IMR-90 (cell line): ENCODE measurements around the gene GATAD2A. TPM values are rescaled to one million over a fixed set of nuclear protein-coding genes. Genes with fewer than 3 reads are reported as not detected.
A peak's percentile ranks its signal among the peaks of the same experiment; 100 is the strongest.

ENCODE experiments used
- ATAC-seq: fragments of 200-7000 bp; cut with Tn5 transposase; 2 replicates; pipeline ENCODE4 v1.9.1; 2020; ENCODE audit warnings: low read depth, mild to moderate bottlenecking, moderate library complexity
- BruUV-seq: library from RNA; stranded (reverse); fragments of 400-500 nt; replicated peaks from 2 replicates; lab custom pipeline; 2021; lab: Mats Ljungman, UMichigan
- CTCF ChIA-PET: fragments of 300-600 bp; formaldehyde crosslinking; extraction: SDS; loops from one replicate; lab custom pipeline; 2021; ENCODE audit warnings: antibody characterized with exemption; lab: Yijun Ruan, JAX
- POLR2A ChIA-PET: fragments of 300-600 bp; sonication (Branson Sonifier 250); formaldehyde crosslinking; loops from one replicate; lab custom pipeline; 2022; ENCODE audit warnings: antibody characterized with exemption; ENCODE audit not compliant: unreplicated experiment; lab: Charles Lee
- DNase-seq: peaks from one replicate; pipeline ENCODE4 v3.0.0; 2013
- H2AFZ ChIP-seq: replicated peaks from 2 replicates; pipeline ENCODE3; 2013; ENCODE audit warnings: low read length, mild to moderate bottlenecking; ENCODE audit not compliant: poor library complexity
- H2AK5ac ChIP-seq: 2 replicates; pipeline ENCODE4 v1.6.1; 2013; ENCODE audit warnings: low read depth, low read length, inconsistent platforms
- H2AK9ac ChIP-seq: replicated peaks from 2 replicates; pipeline ENCODE3; 2013; ENCODE audit warnings: mild to moderate bottlenecking, low read depth, low read length, moderate library complexity; ENCODE audit not compliant: poor library complexity
- H2BK120ac ChIP-seq: 2 replicates; pipeline ENCODE4 v1.6.1; 2013; ENCODE audit warnings: low read depth, low read length, inconsistent platforms
- H2BK15ac ChIP-seq: 3 replicates; pipeline ENCODE4 v1.6.1; 2013; ENCODE audit warnings: low read depth, low read length, inconsistent platforms
- H2BK20ac ChIP-seq: 2 replicates; pipeline ENCODE4 v1.6.1; 2013; ENCODE audit warnings: low read depth, mild to moderate bottlenecking, inconsistent platforms, low read length, moderate library complexity
- H2BK5ac ChIP-seq: 2 replicates; pipeline ENCODE4 v1.6.1; 2013; ENCODE audit warnings: mild to moderate bottlenecking, low read depth, low read length, inconsistent platforms; ENCODE audit not compliant: poor library complexity, severe bottlenecking
- H3K14ac ChIP-seq: replicated peaks from 2 replicates; pipeline ENCODE4 v1.6.1; 2013; ENCODE audit warnings: low read depth, low read length, inconsistent platforms
- H3K18ac ChIP-seq: 2 replicates; pipeline ENCODE4 v1.6.1; 2013; ENCODE audit warnings: low read depth, low read length, control low read depth
- H3K23ac ChIP-seq: 2 replicates; pipeline ENCODE4 v1.6.1; 2013; ENCODE audit warnings: low read depth, low read length, inconsistent platforms
- H3K27ac ChIP-seq: 2 replicates; pipeline ENCODE4 v1.5.1; 2013; ENCODE audit warnings: mild to moderate bottlenecking, control low read depth, low read length; ENCODE audit not compliant: insufficient read depth
- H3K27me3 ChIP-seq: 2 replicates; pipeline ENCODE4 v1.6.1; 2013; ENCODE audit warnings: low read length; ENCODE audit not compliant: control insufficient read depth, insufficient read depth
- H3K36me3 ChIP-seq: 2 replicates; pipeline ENCODE4 v1.6.1; 2013; ENCODE audit warnings: low read length, mixed read lengths; ENCODE audit not compliant: control insufficient read depth, insufficient read depth
- H3K4ac ChIP-seq: 2 replicates; pipeline ENCODE4 v1.6.1; 2013; ENCODE audit warnings: low read depth, low read length, inconsistent platforms
- H3K4me1 ChIP-seq: 2 replicates; pipeline ENCODE4 v1.6.1; 2013; ENCODE audit warnings: low read length, mixed read lengths; ENCODE audit not compliant: control insufficient read depth, insufficient read depth
- H3K4me2 ChIP-seq: 2 replicates; pipeline ENCODE4 v1.6.1; 2013; ENCODE audit warnings: low read depth, mild to moderate bottlenecking, control low read depth, low read length, moderate library complexity
- H3K4me3 ChIP-seq: 2 replicates; pipeline ENCODE4 v1.5.1; 2013; ENCODE audit warnings: low read depth, mild to moderate bottlenecking, control low read depth, low read length, moderate library complexity; ENCODE audit not compliant: insufficient read depth
- H3K56ac ChIP-seq: 2 replicates; pipeline ENCODE4 v1.6.1; 2013; ENCODE audit warnings: low read length, inconsistent platforms; ENCODE audit not compliant: insufficient read depth; ENCODE audit errors: extremely low read depth
- H3K79me1 ChIP-seq, 2 experiments: 2 replicates each; pipeline ENCODE4 v1.6.1; 2013; ENCODE audit warnings: low read length in 2 of 2, inconsistent platforms in 1 of 2, low read depth in 1 of 2
- H3K9ac ChIP-seq: 2 replicates; pipeline ENCODE4 v1.6.1; 2013; ENCODE audit warnings: low read depth, low read length, control low read depth
- H3K9me1 ChIP-seq: 2 replicates; pipeline ENCODE4 v1.6.1; 2013; ENCODE audit warnings: low read length, inconsistent platforms; ENCODE audit not compliant: insufficient read depth
- H3K9me3 ChIP-seq: 2 replicates; pipeline ENCODE4 v1.6.1; 2013; ENCODE audit warnings: low read length; ENCODE audit not compliant: control insufficient read depth, insufficient read depth
- H4K20me1 ChIP-seq: 2 replicates; pipeline ENCODE4 v1.6.1; 2013; ENCODE audit warnings: low read length, inconsistent platforms; ENCODE audit not compliant: insufficient read depth
- H4K5ac ChIP-seq: 2 replicates; pipeline ENCODE4 v1.6.1; 2013; ENCODE audit warnings: mild to moderate bottlenecking, low read depth, low read length, control low read depth
- H4K8ac ChIP-seq, 2 experiments: 2 replicates each; pipeline ENCODE4 v1.6.1; 2013; ENCODE audit warnings: low read depth in 2 of 2, low read length in 2 of 2, control low read depth in 1 of 2, inconsistent platforms in 1 of 2
- H4K91ac ChIP-seq: 2 replicates; pipeline ENCODE4 v1.6.1; 2013; ENCODE audit warnings: low read depth, low read length, inconsistent platforms; ENCODE audit not compliant: insufficient read depth
- BHLHE40 ChIP-seq: fragments of 150-350 bp; IDR thresholded peaks from 2 replicates; pipeline ENCODE4 v1.6.1; 2016; ENCODE audit warnings: mild to moderate bottlenecking, low read depth, low read length
- CEBPB ChIP-seq: IDR thresholded peaks from 2 replicates; pipeline ENCODE4 v1.6.1; 2012; ENCODE audit warnings: low read depth, low read length, improper control_type of control experiment
- CHD1 ChIP-seq: IDR thresholded peaks from 2 replicates; pipeline ENCODE4 v1.6.1; 2012; ENCODE audit warnings: low read depth, low read length, improper control_type of control experiment
- CTCF ChIP-seq: conservative IDR thresholded peaks from 2 replicates; pipeline ENCODE4 v1.5.1; 2012; ENCODE audit warnings: mild to moderate bottlenecking, low read depth, low read length, improper control_type of control experiment
- ELK1 ChIP-seq: fragments of 150-350 bp; IDR thresholded peaks from 2 replicates; pipeline ENCODE4 v1.6.1; 2016; ENCODE audit warnings: low read depth, mild to moderate bottlenecking, low read length, moderate library complexity, borderline replicate concordance
- FOS ChIP-seq: fragments of 150-350 bp; IDR thresholded peaks from 2 replicates; pipeline ENCODE4 v1.6.1; 2016; ENCODE audit warnings: low read depth, low read length
- MAFK ChIP-seq: IDR thresholded peaks from 2 replicates; pipeline ENCODE4 v1.6.1; 2012; ENCODE audit warnings: low read depth, low read length, improper control_type of control experiment
- MAZ ChIP-seq: IDR thresholded peaks from 2 replicates; pipeline ENCODE4 v1.6.1; 2012; ENCODE audit warnings: low read depth, mild to moderate bottlenecking, low read length, improper control_type of control experiment, moderate library complexity, borderline replicate concordance
- MXI1 ChIP-seq: IDR thresholded peaks from 2 replicates; pipeline ENCODE4 v1.6.1; 2012; ENCODE audit warnings: low read depth, mild to moderate bottlenecking, low read length, moderate library complexity, borderline replicate concordance
- NFE2L2 ChIP-seq: fragments of 150-350 bp; IDR thresholded peaks from 2 replicates; pipeline ENCODE4 v1.6.1; 2016; ENCODE audit warnings: low read depth, mild to moderate bottlenecking, low read length
- POLR2A ChIP-seq: IDR thresholded peaks from 2 replicates; pipeline ENCODE4 v1.6.1; 2012; ENCODE audit warnings: mild to moderate bottlenecking, low read depth, low read length
- RAD21 ChIP-seq: IDR thresholded peaks from 2 replicates; pipeline ENCODE4 v1.6.1; 2012; ENCODE audit warnings: low read length, improper control_type of control experiment
- RCOR1 ChIP-seq: IDR thresholded peaks from 2 replicates; pipeline ENCODE4 v1.6.1; 2012; ENCODE audit warnings: mild to moderate bottlenecking, low read length, improper control_type of control experiment; ENCODE audit not compliant: insufficient replicate concordance
- RFX5 ChIP-seq: IDR thresholded peaks from 2 replicates; pipeline ENCODE4 v1.8.0; 2012; ENCODE audit warnings: low read depth, mild to moderate bottlenecking, low read length, moderate library complexity
- SMC3 ChIP-seq: fragments of 150-350 bp; IDR thresholded peaks from 2 replicates; pipeline ENCODE4 v1.6.1; 2016; ENCODE audit warnings: low read depth, mild to moderate bottlenecking, antibody characterized with exemption, low read length, moderate library complexity
- WGBS, 2 experiments: methylation state at CpG; one replicate each; pipeline versions ENCODE4 v1.1.5 to v1.1.7; 2013; ENCODE audit warnings: missing lambda C conversion rate in 2 of 2; ENCODE audit not compliant: insufficient read length in 1 of 2; ENCODE audit errors: extremely low coverage in 2 of 2; 5-methylcytosine and 5-hydroxymethylcytosine counted together
- dilution Hi-C: fragments of 300-500 bp; cut with HindIII; formaldehyde crosslinking; loops from one replicate; pipeline ENCODE4 v1.14.3; 2018; ENCODE audit warnings: low sequenced_read_pairs; ENCODE audit not compliant: unreplicated experiment
- in situ Hi-C: fragments of 300-500 bp; cut with MboI; formaldehyde crosslinking; loops from 3 replicates; pipeline ENCODE4 v1.14.3; 2019; ENCODE audit warnings: low sequenced_read_pairs, inconsistent platforms, mixed read lengths
- intact Hi-C: fragments of 100-400 bp; cut with micrococcal nuclease; formaldehyde crosslinking; loops from 2 replicates; pipeline ENCODE4 v1.10.0; 2022
- polyA plus RNA-seq, 3 experiments: library from polyadenylated mRNA; depleted of rRNA; stranded (reverse); fragments of >200 nt; gene quantifications; 2 replicates each; pipeline ENCODE4 v1.2.3, GENCODE V29; 2012; ENCODE audit warnings: low replicate concordance in 1 of 3
- total RNA-seq: library from RNA; depleted of rRNA; stranded (reverse); fragments of >200 nt; gene quantifications from 2 replicates; pipeline ENCODE4 v1.2.3, GENCODE V29; 2012
- TF ChIP-seq, protein P1 (sequence below): fragments of 150-350 bp; IDR thresholded peaks from 2 replicates; pipeline ENCODE4 v1.6.1; 2017; ENCODE audit warnings: mild to moderate bottlenecking, antibody characterized with exemption, low read length, low read depth

Gene GATAD2A
- total and polyA plus RNA-seq, 2 of the 4 experiments (the other 2 are of a cell fraction) = 23.5 to 33.2 TPM

GRCh38 chr19:19460761-19461265 lies 55.3 kb downstream of the GATAD2A start:
- Histone ChIP-seq H3K27ac (peak overlapping the region; percentile 88), H3K79me1 (peaks cover 37 to 94% of the 10 kb centered on the region in 2 experiments), H3K9me3 (no peaks in the 10 kb centered on the region), H3K4me2 (peak overlapping the region; percentile 59), H4K20me1 (peaks cover 77% of the 10 kb centered on the region), H3K23ac (peak overlapping the region; percentile 82), H3K36me3 (peaks cover 11% of the 10 kb centered on the region), H3K4me3 (no peak overlapping the region), H2AFZ (peak overlapping the region; percentile 83), H2AK5ac (peak overlapping the region; percentile 99), H3K27me3 (no peaks in the 10 kb centered on the region), H2BK20ac (peak overlapping the region; percentile 2; the same call in 1 of the 2 replicates), H2AK9ac (peak overlapping the region; percentile 89), H4K5ac (peak overlapping the region; percentile 92), H2BK120ac (peak overlapping the region; percentile 56; the same call in 1 of the 2 replicates), H3K18ac (peak overlapping the region; percentile 65), H3K56ac (no peak overlapping the region), H2BK5ac (peak overlapping the region; percentile 92), H2BK15ac (peak overlapping the region; percentile 33; the same call in 2 of the 3 replicates), H3K14ac (peak overlapping the region; percentile 62), H3K9ac (peak overlapping the region; percentile 53; the same call in 1 of the 2 replicates), H4K8ac (peak overlapping the region; percentile 53 to 98), H3K4ac (peak overlapping the region; percentile 91), H4K91ac (peak overlapping the region; percentile 81), H3K4me1 (peaks cover 66% of the 10 kb centered on the region), H3K9me1 (peaks cover 70% of the 10 kb centered on the region)
- CTCF ChIA-PET = no interaction called here
- DNase-seq (peak; percentile 30), ATAC-seq (peak; percentile 9; the same call in 1 of the 2 replicates)
- in situ Hi-C loops (no loop called here), dilution Hi-C loops (no loop called here), intact Hi-C loops (no loop called here)
- POLR2A ChIA-PET = no interaction called here
- 50% methylated on average over 10 of the region's 18 CpGs; no CpG with 5 or more reads in 1 of the 2 experiments for WGBS, 2 experiments
- no TSS peak for BruUV-seq
- TF ChIP-seq, protein P1, sequence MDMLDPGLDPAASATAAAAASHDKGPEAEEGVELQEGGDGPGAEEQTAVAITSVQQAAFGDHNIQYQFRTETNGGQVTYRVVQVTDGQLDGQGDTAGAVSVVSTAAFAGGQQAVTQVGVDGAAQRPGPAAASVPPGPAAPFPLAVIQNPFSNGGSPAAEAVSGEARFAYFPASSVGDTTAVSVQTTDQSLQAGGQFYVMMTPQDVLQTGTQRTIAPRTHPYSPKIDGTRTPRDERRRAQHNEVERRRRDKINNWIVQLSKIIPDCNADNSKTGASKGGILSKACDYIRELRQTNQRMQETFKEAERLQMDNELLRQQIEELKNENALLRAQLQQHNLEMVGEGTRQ = no peak
- TF ChIP-seq NFE2L2 = no peak
- no peak for TF ChIP-seq RAD21
- TF ChIP-seq CTCF = no peak
- TF ChIP-seq BHLHE40 = no peak
- TF ChIP-seq MAZ = no peak
- no peak for TF ChIP-seq ELK1
- TF ChIP-seq RFX5 = no peak
- no peak for TF ChIP-seq CHD1
- TF ChIP-seq FOS = no peak
- no peak for TF ChIP-seq RCOR1
- TF ChIP-seq POLR2A = no peak
- TF ChIP-seq CEBPB = no peak
- no peak for TF ChIP-seq MAFK
- TF ChIP-seq MXI1 = no peak
- no peak for TF ChIP-seq SMC3
